ENCODE data around the gene RASSF8. TPM values are rescaled to one million over a fixed set of nuclear protein-coding genes. Genes with fewer than 3 reads are reported as not detected.

RASSF8 gene
- polyA plus RNA-seq, 5 donors = 19.9 to 39.4 (median 37.6) TPM

- no peak for DNase-seq
Measured at GRCh38 chr12:25960143-25960542, 1.7 kb downstream of the RASSF8 start.

- no peak for DNase-seq
Measured at GRCh38 chr12:25960961-25961360, 2.5 kb downstream of the RASSF8 start.

DNA sequence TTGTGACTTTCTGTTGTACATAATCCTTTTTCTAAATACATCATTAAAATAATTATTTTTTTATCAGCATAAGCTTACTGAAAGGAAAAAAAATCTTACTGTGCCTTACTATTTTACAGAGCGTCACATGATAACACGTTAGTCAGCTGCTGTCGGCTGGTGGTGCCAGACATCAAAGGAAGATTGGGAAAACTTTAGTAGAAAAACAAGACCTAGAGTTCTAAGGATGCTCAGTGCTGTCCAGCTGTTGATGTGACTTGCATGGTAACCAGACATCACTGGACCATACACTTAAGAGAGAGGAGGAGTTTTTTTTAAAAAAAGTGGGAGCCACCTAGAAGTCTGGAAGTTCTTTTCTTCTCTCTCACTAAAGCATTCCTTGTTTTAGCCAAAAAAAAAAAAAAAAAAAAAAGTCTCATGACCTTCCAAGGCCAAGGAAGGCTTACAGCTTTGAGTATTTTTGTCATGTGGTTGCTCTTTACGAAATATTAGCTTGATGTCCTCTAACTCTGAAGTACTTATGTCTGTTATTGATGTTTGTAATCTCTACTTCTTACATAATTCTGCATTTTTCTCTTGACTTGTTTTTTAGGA, 4.5 kb downstream of the RASSF8 start:
- DNase-seq = no peak

- no peak for DNase-seq
Measured at GRCh38 chr12:25965682-25966081, 7.2 kb downstream of the RASSF8 start.

GRCh38 chr12:25970082-25970481, 11.6 kb downstream of the RASSF8 start:
- no peak for DNase-seq

GRCh38 chr12:25970916-25971653, 12.6 kb downstream of the RASSF8 start:
- DNase-seq = no peak

DNA sequence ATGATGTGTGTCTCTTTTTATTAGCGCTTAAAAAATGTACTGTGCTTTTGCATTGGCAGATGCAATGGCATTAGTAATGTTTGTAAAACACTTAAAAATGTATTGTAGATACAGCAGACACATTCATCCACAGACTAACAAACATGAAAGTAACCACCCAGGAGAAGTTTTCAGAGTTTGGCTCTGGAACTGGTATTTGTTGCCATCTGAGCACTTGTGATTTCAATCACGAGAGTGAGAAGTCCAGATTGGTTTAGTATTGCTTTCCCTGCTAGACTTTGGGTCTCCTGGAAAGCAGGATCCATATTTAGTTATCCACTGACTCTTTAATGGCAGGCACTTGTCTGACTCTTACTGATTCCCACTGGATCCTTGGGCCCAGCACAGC, 13.2 kb downstream of the RASSF8 start:
- no peak for DNase-seq

DNA sequence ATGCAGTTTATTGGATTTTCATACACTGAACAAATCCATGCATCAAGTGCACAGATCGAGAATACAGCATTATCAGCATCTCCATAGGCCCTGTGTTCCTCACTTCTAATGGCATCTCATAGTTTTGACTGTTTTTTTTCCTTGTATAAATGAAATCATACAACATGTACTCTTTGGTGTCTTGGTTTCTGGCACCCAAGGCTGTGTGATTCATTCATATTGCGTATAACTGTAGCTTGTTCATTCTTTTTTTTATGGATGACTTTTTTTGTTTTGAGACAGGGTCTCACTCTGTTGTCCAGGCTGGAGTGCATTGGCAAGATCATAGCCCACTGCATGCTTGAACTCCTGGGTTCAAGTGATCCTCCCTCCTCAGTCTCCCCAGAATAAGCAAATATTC, 14.3 kb downstream of the RASSF8 start:
- DNase-seq = no peak

GRCh38 chr12:25975179-25975578, 16.7 kb downstream of the RASSF8 start:
- DNase-seq = no peak

DNA sequence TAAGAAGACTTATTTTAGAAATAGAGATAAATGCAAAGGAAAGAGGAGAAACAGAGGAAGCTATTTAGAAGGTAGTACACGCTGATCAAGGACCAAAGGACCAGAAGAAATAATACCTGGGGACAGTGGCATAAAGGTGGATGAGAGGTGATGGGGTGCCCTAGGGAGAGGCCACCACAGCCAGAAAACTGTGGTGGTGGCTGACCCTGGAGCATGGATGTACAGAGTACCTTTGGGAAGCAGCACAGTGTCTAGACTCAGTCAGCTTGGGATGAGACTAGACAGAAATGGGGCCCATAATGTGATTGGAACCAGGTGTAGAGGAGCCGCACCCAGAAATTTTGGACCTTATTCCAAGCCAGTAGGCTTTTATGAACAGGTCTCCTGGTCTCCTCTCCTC, 17.2 kb downstream of the RASSF8 start:
- no peak for DNase-seq

GRCh38 chr12:25976289-25976688, 17.8 kb downstream of the RASSF8 start:
- no peak for DNase-seq

DNA sequence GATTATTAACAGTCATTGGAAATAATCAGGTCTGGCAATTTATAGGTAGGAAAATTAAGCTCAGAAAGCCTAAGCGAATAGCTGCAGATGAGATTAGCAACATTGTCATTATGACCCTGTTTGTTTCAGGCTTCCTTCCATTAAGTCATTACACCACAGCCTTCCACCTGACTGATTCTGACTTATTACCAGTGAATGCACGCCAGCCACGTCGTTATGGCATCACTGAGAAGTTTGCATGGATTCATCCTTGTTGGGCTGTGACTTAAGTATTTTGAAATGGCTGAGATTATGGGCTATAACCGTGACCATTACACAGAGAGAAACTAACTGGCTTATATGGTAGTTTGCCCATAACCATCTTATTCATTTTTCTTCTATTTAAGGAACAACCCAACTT, 18.6 kb downstream of the RASSF8 start:
- DNase-seq = no peak

- DNase-seq = no peak
Measured at GRCh38 chr12:25979059-25979458, 20.6 kb downstream of the RASSF8 start.

DNA sequence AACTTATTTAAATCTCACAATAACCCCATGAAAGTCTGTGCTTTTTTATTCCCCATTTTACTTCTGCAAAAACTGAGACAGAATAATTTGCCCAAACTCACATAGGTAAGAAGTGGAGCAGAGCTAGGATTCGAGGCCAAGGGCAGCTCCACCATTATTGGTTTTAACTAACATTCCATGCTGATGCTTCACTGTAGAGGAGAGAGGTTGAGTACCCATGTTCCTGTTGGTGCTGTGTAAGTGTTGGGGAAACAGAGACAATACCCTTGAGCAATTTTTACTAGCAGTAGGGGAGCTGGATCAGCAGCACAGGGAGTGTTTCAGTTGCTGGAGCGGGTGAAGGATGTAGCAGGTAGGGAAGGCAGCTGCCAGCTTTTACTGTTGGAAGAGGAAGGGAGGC, 21.1 kb downstream of the RASSF8 start:
- DNase-seq = no peak

DNA sequence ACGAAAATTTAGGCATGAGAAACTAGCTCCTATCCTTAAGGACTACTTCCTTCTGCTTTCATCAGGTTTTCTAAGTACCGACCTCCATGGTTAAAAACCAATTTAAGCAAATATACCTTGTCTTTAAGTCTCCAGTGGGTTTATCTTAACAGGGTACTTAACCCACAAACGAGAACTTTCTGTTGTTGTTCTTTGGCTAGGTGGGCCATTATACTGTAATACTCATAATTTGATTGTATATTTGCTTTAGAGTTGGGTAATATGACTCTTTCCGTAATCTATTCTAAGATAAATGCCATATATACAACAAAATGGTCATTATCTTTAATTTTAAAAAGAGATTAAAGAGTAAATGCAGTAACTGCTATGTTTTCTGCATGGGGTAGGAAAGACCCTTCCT, 21.6 kb downstream of the RASSF8 start:
- DNase-seq = no peak

DNA sequence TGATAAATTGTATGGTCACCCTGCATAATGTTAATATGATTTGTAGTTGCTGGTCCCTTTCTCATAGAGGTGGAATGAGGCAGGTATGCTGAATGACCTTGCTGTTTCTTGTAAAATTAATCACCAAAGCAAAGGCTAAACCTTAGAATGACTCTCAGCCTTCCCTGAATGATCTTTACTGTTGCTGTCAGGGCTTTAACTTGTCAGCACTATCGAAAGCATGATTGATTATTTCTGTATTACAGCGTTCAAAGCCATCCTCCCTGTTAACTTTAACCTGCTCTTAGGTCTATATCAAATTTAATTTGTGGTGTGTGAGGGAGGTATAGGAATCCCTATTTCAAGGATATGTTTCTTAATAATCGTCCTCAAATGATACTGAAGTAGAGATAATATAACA, 23.1 kb downstream of the RASSF8 start:
- no peak for DNase-seq

GRCh38 chr12:25982416-25982815, 23.9 kb downstream of the RASSF8 start:
- DNase-seq = no peak

- DNase-seq = no peak
Measured at GRCh38 chr12:25983625-25984024, 25.1 kb downstream of the RASSF8 start.

GRCh38 chr12:25984759-25985158, 26.3 kb downstream of the RASSF8 start:
- DNase-seq = no peak

- no peak for DNase-seq
Measured at GRCh38 chr12:25985316-25986175, 27.1 kb downstream of the RASSF8 start.

GRCh38 chr12:25986180-25986579, 27.7 kb downstream of the RASSF8 start:
- DNase-seq = no peak

GRCh38 chr12:25988505-25988904, 30.0 kb downstream of the RASSF8 start:
- DNase-seq = no peak

- no peak for DNase-seq
Measured at GRCh38 chr12:25990495-25990894, 32.0 kb downstream of the RASSF8 start.
